GM18873 (cell line): ENCODE results near the gene RPUSD2.

ENCODE experiments used
- ATAC-seq: cut with Tn5 transposase; IDR thresholded peaks from one replicate; pipeline ENCODE4 v1.9.1; 2021; ENCODE audit warnings: mild to moderate bottlenecking, moderate library complexity, moderate number of reproducible peaks; ENCODE audit not compliant: unreplicated experiment, low FRiP score

Gene RPUSD2

GRCh38 chr15:40603935-40604334, 34.8 kb downstream of the RPUSD2 start:
- ATAC-seq = no peak

GRCh38 chr15:40613080-40613479, 44.0 kb downstream of the RPUSD2 start:
- no peak for ATAC-seq

- ATAC-seq = no peak
Measured at GRCh38 chr15:40618023-40618422, 48.9 kb downstream of the RPUSD2 start.

- ATAC-seq = no peak
Measured at GRCh38 chr15:40618906-40619305, 49.8 kb downstream of the RPUSD2 start.

GRCh38 chr15:40623361-40623760, 54.3 kb downstream of the RPUSD2 start:
- ATAC-seq = no peak
